Mesenchymal stem cell (in vitro differentiated cells and primary cell): ENCODE results near the gene OSMR.
A peak's percentile ranks its signal among the peaks of the same experiment; 100 is the strongest.

Experiments used
- DNase-seq: peaks from one replicate; pipeline ENCODE4 v3.0.0-alpha.2; 2013
- H2AFZ ChIP-seq: one replicate; pipeline ENCODE4 v1.6.1; 2013; ENCODE audit warnings: low read depth, mild to moderate bottlenecking, control low read depth, inconsistent platforms, low read length, moderate library complexity
- H2AK5ac ChIP-seq: 2 replicates; pipeline ENCODE4 v1.6.1; 2013; ENCODE audit warnings: low read length, moderate library complexity, mild to moderate bottlenecking, inconsistent platforms; ENCODE audit not compliant: severe bottlenecking
- H2BK120ac ChIP-seq: one replicate; pipeline ENCODE4 v1.6.1; 2013; ENCODE audit warnings: low read depth, mild to moderate bottlenecking, inconsistent platforms, low read length, moderate library complexity
- H2BK12ac ChIP-seq, 2 experiments: one replicate each; pipeline ENCODE4 v1.6.1; 2013; ENCODE audit warnings: inconsistent platforms in 2 of 2, low read length in 2 of 2, mild to moderate bottlenecking in 2 of 2, moderate library complexity in 2 of 2, control low read depth in 1 of 2
- H2BK15ac ChIP-seq: one replicate; pipeline ENCODE4 v1.6.1; 2013; ENCODE audit warnings: mild to moderate bottlenecking, low read depth, inconsistent platforms; ENCODE audit not compliant: poor library complexity, severe bottlenecking
- H2BK5ac ChIP-seq: 2 replicates; pipeline ENCODE4 v1.6.1; 2013; ENCODE audit warnings: low read depth, mild to moderate bottlenecking, low read length, control low read depth, inconsistent platforms; ENCODE audit not compliant: poor library complexity, severe bottlenecking
- H3K14ac ChIP-seq, 2 experiments: one replicate each; pipeline ENCODE4 v1.6.1; 2013; ENCODE audit warnings: inconsistent platforms in 2 of 2, low read length in 2 of 2, control low read depth in 1 of 2, mild to moderate bottlenecking in 1 of 2, moderate library complexity in 1 of 2
- H3K18ac ChIP-seq, 2 experiments: one replicate each; pipeline ENCODE4 v1.6.1; 2013; ENCODE audit warnings: inconsistent platforms in 2 of 2, low read length in 2 of 2, control low read depth in 1 of 2, low read depth in 1 of 2, mild to moderate bottlenecking in 1 of 2
- H3K23ac ChIP-seq, 2 experiments: one replicate each; pipeline ENCODE4 v1.6.1; 2013; ENCODE audit warnings: inconsistent platforms in 2 of 2, low read length in 2 of 2, mild to moderate bottlenecking in 2 of 2, moderate library complexity in 2 of 2, control low read depth in 1 of 2
- H3K27ac ChIP-seq: 2 replicates; pipeline ENCODE4 v1.5.1; 2013; ENCODE audit warnings: mild to moderate bottlenecking, moderate library complexity, low read length, control low read depth, inconsistent platforms; ENCODE audit not compliant: poor library complexity, severe bottlenecking
- H3K27me3 ChIP-seq, 2 experiments: 2 replicates each; pipeline versions ENCODE4 v1.6.1 to v1.7.0; 2013; ENCODE audit warnings: low read length in 2 of 2, mild to moderate bottlenecking in 2 of 2, moderate library complexity in 2 of 2, control low read depth in 1 of 2, inconsistent platforms in 1 of 2; ENCODE audit not compliant: control insufficient read depth in 1 of 2, insufficient read depth in 1 of 2
- H3K36me3 ChIP-seq, 2 experiments: 2 replicates each; pipeline versions ENCODE4 v1.6.1 to v1.7.0; 2013; ENCODE audit warnings: low read length in 2 of 2, control low read depth in 1 of 2, inconsistent platforms in 1 of 2, low read depth in 1 of 2, mild to moderate bottlenecking in 1 of 2; ENCODE audit not compliant: insufficient read depth in 2 of 2, control insufficient read depth in 1 of 2
- H3K4ac ChIP-seq, 2 experiments: one replicate each; pipeline ENCODE4 v1.6.1; 2013; ENCODE audit warnings: inconsistent platforms in 2 of 2, low read length in 2 of 2, mild to moderate bottlenecking in 2 of 2, moderate library complexity in 2 of 2, control low read depth in 1 of 2, low read depth in 1 of 2
- H3K4me1 ChIP-seq: 2 replicates; pipeline ENCODE4 v1.6.1; 2013; ENCODE audit warnings: low read depth, low read length, control low read depth; ENCODE audit not compliant: control insufficient read depth, insufficient read depth
- H3K4me2 ChIP-seq: 2 replicates; pipeline ENCODE4 v1.6.1; 2013; ENCODE audit warnings: low read length, mild to moderate bottlenecking, inconsistent platforms; ENCODE audit not compliant: poor library complexity, severe bottlenecking
- H3K4me3 ChIP-seq, 2 experiments: 2 replicates each; pipeline versions ENCODE4 v1.5.1 to v1.7.0; 2013; ENCODE audit warnings: low read length in 2 of 2, mild to moderate bottlenecking in 2 of 2, control low read depth in 1 of 2, low read depth in 1 of 2; ENCODE audit not compliant: insufficient read depth in 1 of 2
- H3K79me1 ChIP-seq: replicated peaks from 2 replicates; pipeline ENCODE4 v1.6.1; 2013; ENCODE audit warnings: mild to moderate bottlenecking, control low read depth, low read length, inconsistent platforms; ENCODE audit not compliant: poor library complexity, severe bottlenecking
- H3K9ac ChIP-seq: 2 replicates; pipeline ENCODE4 v1.7.0; 2013; ENCODE audit warnings: mild to moderate bottlenecking, low read length, moderate library complexity
- H3K9me3 ChIP-seq: 2 replicates; pipeline ENCODE4 v1.7.0; 2013; ENCODE audit warnings: mild to moderate bottlenecking, low read length; ENCODE audit not compliant: control insufficient read depth
- H4K8ac ChIP-seq: one replicate; pipeline ENCODE4 v1.6.1; 2013; ENCODE audit warnings: inconsistent platforms, mild to moderate bottlenecking, low read length, moderate library complexity
- H4K91ac ChIP-seq: one replicate; pipeline ENCODE4 v1.6.1; 2013; ENCODE audit warnings: mild to moderate bottlenecking, low read length, inconsistent platforms
- WGBS: methylation state at CpG from one replicate; pipeline ENCODE4 v1.1.7; 2013; ENCODE audit warnings: mixed read lengths; 5-methylcytosine and 5-hydroxymethylcytosine counted together

The OSMR gene

DNA sequence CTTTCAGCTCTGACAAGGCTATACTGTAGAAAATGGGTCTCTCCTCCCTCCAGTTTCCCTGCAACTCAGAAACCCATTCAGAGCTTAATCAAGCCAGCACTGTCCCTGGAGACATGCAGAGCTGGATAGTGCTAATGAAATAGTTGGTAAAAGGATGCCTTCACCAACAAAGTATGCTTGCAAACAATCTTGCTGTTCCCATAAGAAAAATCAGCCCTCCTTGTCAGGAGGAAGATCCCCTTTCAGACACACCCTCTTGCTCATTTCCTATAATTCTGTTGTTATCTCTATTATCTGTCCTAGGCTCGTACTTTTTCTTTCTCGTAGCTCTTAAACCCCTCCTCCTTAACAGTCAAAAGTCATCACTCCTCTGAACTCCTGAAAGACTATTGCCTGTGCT lies 9.9 kb upstream of the OSMR start:
- H3K4me1 ChIP-seq, result no peaks in the 10 kb centered on the region
- H3K9me3 ChIP-seq, result no peaks in the 10 kb centered on the region
- H3K79me1 ChIP-seq, result peaks cover 15% of the 10 kb centered on the region
- H3K14ac ChIP-seq, result no peak overlapping the region
- no peak overlapping the region for H3K4me2 ChIP-seq
- H3K27ac ChIP-seq, result no peak overlapping the region
- H2BK15ac ChIP-seq, result no peak overlapping the region
- peak overlapping the region; percentile 57 for H3K9ac ChIP-seq
- peak; percentile 79 for DNase-seq
- H3K36me3 ChIP-seq, result peaks cover 0 to 16% of the 10 kb centered on the region in 2 experiments
- whole genome bisulfite sequencing, result 19% methylated on average over 2 of the region's 2 CpGs
- H3K27me3 ChIP-seq, result no peaks in the 10 kb centered on the region
- H4K8ac ChIP-seq, result no peak overlapping the region
- H2AFZ ChIP-seq, result no peak overlapping the region
- no peak overlapping the region for H2BK120ac ChIP-seq
- H4K91ac ChIP-seq, result no peak overlapping the region
- H2BK5ac ChIP-seq, result no peak overlapping the region
- H2AK5ac ChIP-seq, result no peak overlapping the region
- H2BK12ac ChIP-seq, result no peak overlapping the region
- H3K23ac ChIP-seq, result no peak overlapping the region
- no peak overlapping the region for H3K4ac ChIP-seq
- H3K18ac ChIP-seq, result peak overlapping the region in 1 of 2 experiments; percentile 75
- H3K4me3 ChIP-seq, result peak overlapping the region in 1 of 2 experiments; percentile 50

DNA sequence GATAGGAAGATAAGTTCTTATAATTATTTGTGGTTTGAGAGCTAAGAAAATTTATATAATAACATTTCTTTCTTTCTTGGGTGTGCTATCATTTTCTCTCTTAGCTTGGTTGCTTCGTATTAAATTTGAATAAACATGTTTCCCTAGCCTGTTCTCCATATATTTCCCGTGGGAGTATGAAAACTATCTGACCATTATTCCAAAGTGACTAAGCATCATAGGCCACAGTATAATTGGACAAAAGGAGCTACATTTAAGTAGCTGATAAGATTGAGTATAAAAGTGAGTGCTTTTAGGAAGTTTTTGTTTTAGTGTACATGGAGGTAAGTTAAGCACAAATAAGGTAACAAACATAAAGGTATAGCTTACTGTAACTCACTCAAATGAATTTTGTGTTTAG lies 8.4 kb upstream of the OSMR start:
- H2BK5ac ChIP-seq, result no peak overlapping the region
- H3K4me2 ChIP-seq, result no peak overlapping the region
- DNase-seq, result no peak
- H4K8ac ChIP-seq, result no peak overlapping the region
- no peak overlapping the region for H2AK5ac ChIP-seq
- no peak overlapping the region for H3K4me3 ChIP-seq
- H3K36me3 ChIP-seq, result peaks cover 3 to 27% of the 10 kb centered on the region in 2 experiments
- no peaks in the 10 kb centered on the region for H3K27me3 ChIP-seq
- no peak overlapping the region for H3K14ac ChIP-seq
- no peak overlapping the region for H3K27ac ChIP-seq
- H2AFZ ChIP-seq, result no peak overlapping the region
- no peak overlapping the region for H2BK12ac ChIP-seq
- H3K23ac ChIP-seq, result no peak overlapping the region
- H3K18ac ChIP-seq, result no peak overlapping the region
- 100% methylated on average over 1 of the region's 2 CpGs for WGBS
- no peak overlapping the region for H2BK120ac ChIP-seq
- peaks cover 1% of the 10 kb centered on the region for H3K4me1 ChIP-seq
- no peak overlapping the region for H3K9ac ChIP-seq
- no peak overlapping the region for H3K4ac ChIP-seq
- no peaks in the 10 kb centered on the region for H3K9me3 ChIP-seq
- peaks cover 18% of the 10 kb centered on the region for H3K79me1 ChIP-seq
- no peak overlapping the region for H2BK15ac ChIP-seq
- no peak overlapping the region for H4K91ac ChIP-seq

- H3K23ac ChIP-seq, result no peak overlapping the region
- H3K4me3 ChIP-seq, result no peak overlapping the region
- H3K27ac ChIP-seq, result no peak overlapping the region
- H2BK15ac ChIP-seq, result no peak overlapping the region
- H2BK120ac ChIP-seq, result no peak overlapping the region
- H2AFZ ChIP-seq, result no peak overlapping the region
- no peak overlapping the region for H3K4me2 ChIP-seq
- no peak for DNase-seq
- H3K18ac ChIP-seq, result no peak overlapping the region
- H3K9ac ChIP-seq, result no peak overlapping the region
- no peaks in the 10 kb centered on the region for H3K27me3 ChIP-seq
- no peak overlapping the region for H3K4ac ChIP-seq
- WGBS, result 100% methylated on average over 1 of the region's 2 CpGs
- peaks cover 18% of the 10 kb centered on the region for H3K79me1 ChIP-seq
- no peak overlapping the region for H3K14ac ChIP-seq
- no peaks in the 10 kb centered on the region for H3K9me3 ChIP-seq
- peaks cover 3 to 29% of the 10 kb centered on the region in 2 experiments for H3K36me3 ChIP-seq
- no peak overlapping the region for H4K91ac ChIP-seq
- peaks cover 1% of the 10 kb centered on the region for H3K4me1 ChIP-seq
- H2BK12ac ChIP-seq, result no peak overlapping the region
- no peak overlapping the region for H4K8ac ChIP-seq
- H2AK5ac ChIP-seq, result no peak overlapping the region
- no peak overlapping the region for H2BK5ac ChIP-seq
Measured at GRCh38 chr5:38837932-38838331, 7.9 kb upstream of the OSMR start.

GRCh38 chr5:38843665-38844064 lies 2.1 kb upstream of the OSMR start:
- Histone ChIP-seq H3K4me3 (peak overlapping the region in 1 of 2 experiments; percentile 94), H3K79me1 (peaks cover 19% of the 10 kb centered on the region), H3K9me3 (no peaks in the 10 kb centered on the region), H3K4me2 (no peak overlapping the region), H3K9ac (peak overlapping the region; percentile 97), H3K4ac (no peak overlapping the region), H2AK5ac (no peak overlapping the region), H3K36me3 (peaks cover 3 to 39% of the 10 kb centered on the region in 2 experiments), H3K4me1 (peaks cover 9% of the 10 kb centered on the region), H2BK120ac (no peak overlapping the region), H2BK5ac (no peak overlapping the region), H4K91ac (no peak overlapping the region), H3K18ac (peak overlapping the region; percentile 11 to 30), H2AFZ (no peak overlapping the region), H3K14ac (no peak overlapping the region), H2BK15ac (no peak overlapping the region), H3K23ac (no peak overlapping the region), H3K27me3 (no peaks in the 10 kb centered on the region), H2BK12ac (no peak overlapping the region), H4K8ac (no peak overlapping the region), H3K27ac (no peak overlapping the region)
- WGBS, result 85% methylated on average over 1 of the region's 1 CpG
- DNase-seq, result peak; percentile 36
